GM18502 (cell line): ENCODE data around the gene S100Z.
A peak's percentile ranks its signal among the peaks of the same experiment; 100 is the strongest.
"Not testable (repeated sequence)": the region's sequence is repeated elsewhere in the genome, so short reads cannot be mapped to it uniquely, and the experiment has no call there.

Experiments used
- ATAC-seq: cut with Tn5 transposase; IDR thresholded peaks from one replicate; pipeline ENCODE4 v1.9.1; 2021; ENCODE audit warnings: mild to moderate bottlenecking; ENCODE audit not compliant: unreplicated experiment, poor library complexity

Gene S100Z

GRCh38 chr5:76945238-76945637 lies 95.4 kb downstream of the S100Z start:
- ATAC-seq, result not testable (repeated sequence)

- ATAC-seq, result no peak
Observed at GRCh38 chr5:76946090-76946489, 96.3 kb downstream of the S100Z start.

GRCh38 chr5:76947082-76947503 lies 97.3 kb downstream of the S100Z start:
- no peak for ATAC-seq

GRCh38 chr5:76952795-76953536 lies 103.2 kb downstream of the S100Z start, which contains the start of gene CRHBP:
Gene CRHBP (plus strand): TSS chr5:76953045. CDS start chr5:76953135, 90 bp downstream.
- ATAC-seq, result no peak

GRCh38 chr5:76953551-76954382 lies 104.0 kb downstream of the S100Z start:
- ATAC-seq, result no peak

GRCh38 chr5:76954383-76954763 lies 104.6 kb downstream of the S100Z start:
- ATAC-seq, result no peak

- no peak for ATAC-seq
Observed at GRCh38 chr5:76956033-76956432, 106.2 kb downstream of the S100Z start.

GRCh38 chr5:76958991-76959767 lies 109.4 kb downstream of the S100Z start:
- peak; percentile 46 for ATAC-seq

GRCh38 chr5:76960004-76960625 lies 110.3 kb downstream of the S100Z start:
- ATAC-seq, result peak; percentile 88

GRCh38 chr5:76964060-76964459 lies 114.2 kb downstream of the S100Z start:
- no peak for ATAC-seq
